VCaP (cell line): ENCODE results near the gene TGFBR3.

Experiments
- H3K27ac ChIP-seq: fragments of 450-650 bp; 2 replicates; pipeline ENCODE4 v1.5.1; 2017
- CTCF ChIP-seq: fragments of 450-650 bp; conservative IDR thresholded peaks from 2 replicates; pipeline ENCODE4 v1.5.1; 2017; ENCODE audit warnings: mild to moderate bottlenecking, moderate library complexity

The TGFBR3 gene

GRCh38 chr1:91700771-91701471 lies 185.0 kb downstream of the TGFBR3 start:
- H3K27ac ChIP-seq, result no peak overlapping the region
- no peak for TF ChIP-seq CTCF

- no peak overlapping the region for H3K27ac ChIP-seq
- TF ChIP-seq CTCF, result no peak
Measured at GRCh38 chr1:91700332-91700731, 185.6 kb downstream of the TGFBR3 start.

- no peak for TF ChIP-seq CTCF
- no peak overlapping the region for H3K27ac ChIP-seq
Measured at GRCh38 chr1:91699339-91699974, 186.5 kb downstream of the TGFBR3 start.

GRCh38 chr1:91697861-91698260 lies 188.1 kb downstream of the TGFBR3 start:
- no peak for TF ChIP-seq CTCF
- H3K27ac ChIP-seq, result no peak overlapping the region

GRCh38 chr1:91697416-91697815 lies 188.5 kb downstream of the TGFBR3 start:
- no peak overlapping the region for H3K27ac ChIP-seq
- TF ChIP-seq CTCF, result no peak

GRCh38 chr1:91696321-91696720 lies 189.6 kb downstream of the TGFBR3 start:
- no peak for TF ChIP-seq CTCF
- H3K27ac ChIP-seq, result no peak overlapping the region

- no peak for TF ChIP-seq CTCF
- H3K27ac ChIP-seq, result no peak overlapping the region
Measured at GRCh38 chr1:91693557-91693956, 192.4 kb downstream of the TGFBR3 start.
